ENCODE results near the gene PITPNC1.
"Not testable (repeated sequence)": the region's sequence is repeated elsewhere in the genome, so short reads cannot be mapped to it uniquely, and the experiment has no call there.

Gene PITPNC1

GRCh38 chr17:67372751-67373150 is 4.3 kb upstream of the PITPNC1 start:
- DNase-seq: no peak

- peak; percentile 89 for DNase-seq
Observed at GRCh38 chr17:67374329-67375053, 2.6 kb upstream of the PITPNC1 start.

- no peak for DNase-seq
Observed at GRCh38 chr17:67375054-67375427, 2.0 kb upstream of the PITPNC1 start.

GRCh38 chr17:67375716-67376115 is 1.4 kb upstream of the PITPNC1 start:
- DNase-seq: no peak

GRCh38 chr17:67376415-67376736 is 705 bp upstream of the PITPNC1 start:
- DNase-seq: no peak

- DNase-seq: peak; percentile 48
Observed at GRCh38 chr17:67377488-67378453, 690 bp downstream of the PITPNC1 start.

GRCh38 chr17:67378454-67379250 is 1.6 kb downstream of the PITPNC1 start:
- DNase-seq: peak; percentile 84

GRCh38 chr17:67379251-67379630 is 2.2 kb downstream of the PITPNC1 start:
- no peak for DNase-seq

GRCh38 chr17:67381929-67382257 is 4.8 kb downstream of the PITPNC1 start:
- DNase-seq: no peak

GRCh38 chr17:67385122-67385988 is 8.3 kb downstream of the PITPNC1 start:
- DNase-seq: no peak

GRCh38 chr17:67386965-67387551 is 10.0 kb downstream of the PITPNC1 start:
- DNase-seq: peak; percentile 72

GRCh38 chr17:67388536-67388935 is 11.5 kb downstream of the PITPNC1 start:
- not testable (repeated sequence) for DNase-seq

GRCh38 chr17:67388986-67389385 is 11.9 kb downstream of the PITPNC1 start:
- no peak for DNase-seq

GRCh38 chr17:67390006-67390645 is 13.0 kb downstream of the PITPNC1 start:
- no peak for DNase-seq

GRCh38 chr17:67390646-67391361 is 13.7 kb downstream of the PITPNC1 start:
- DNase-seq: peak; percentile 74

GRCh38 chr17:67392111-67392510 is 15.0 kb downstream of the PITPNC1 start:
- DNase-seq: no peak

- no peak for DNase-seq
Observed at GRCh38 chr17:67393809-67394397, 16.8 kb downstream of the PITPNC1 start.

GRCh38 chr17:67399676-67400075 is 22.6 kb downstream of the PITPNC1 start:
- DNase-seq: no peak

GRCh38 chr17:67400193-67400592 is 23.1 kb downstream of the PITPNC1 start:
- DNase-seq: peak; percentile 48

GRCh38 chr17:67401106-67401505 is 24.0 kb downstream of the PITPNC1 start:
- no peak for DNase-seq

Measured in CD4-positive, alpha-beta T cell treated with Interleukin-10 for 1 hour (primary cell).